ENCODE data around the gene MALAT1. TPM values are rescaled to one million over a fixed set of nuclear protein-coding genes. Genes with fewer than 3 reads are reported as not detected.
A peak's percentile ranks its signal among the peaks of the same experiment; 100 is the strongest.

MALAT1 gene
- total and polyA plus RNA-seq, 2 of the 13 experiments (the other 11 are each of a cell fraction or from before 2014, with no cell fraction given), result 143 to 1,237 TPM

- TF ChIP-seq ZNF574 (CRISPR knock-in tag; IDR thresholded peaks at IDR 0.05) (peak; percentile 21; the same call in 1 of the 2 replicates), CHD4 (IDR thresholded peaks at IDR 0.05; ENCODE audit: borderline replicate concordance, low read length) (peak; percentile 29; the same call in 1 of the 2 replicates), ZBTB7B (CRISPR knock-in tag; IDR thresholded peaks at IDR 0.05) (0 out of 2 replicates have a peak, but pooled peaks have one; percentile 11), NR2F1 (CRISPR knock-in tag; IDR thresholded peaks at IDR 0.05) (peak; percentile 95 to 98), ARNT (IDR thresholded peaks at IDR 0.05) (no peak), NR2C2 (CRISPR knock-in tag; IDR thresholded peaks at IDR 0.05; ENCODE audit: borderline replicate concordance) (peak; percentile 98), NFIC (IDR thresholded peaks at IDR 0.05; ENCODE audit: low read length) (0 out of 2 replicates have a peak, but pooled peaks have one; percentile 58), ZMYM3 (CRISPR knock-in tag; IDR thresholded peaks at IDR 0.05) (0 out of 2 replicates have a peak, but pooled peaks have one; percentile 10), ZBTB43 (CRISPR knock-in tag; conservative IDR thresholded peaks at IDR 0.05) (no peak), ZNF576 (CRISPR knock-in tag; IDR thresholded peaks at IDR 0.05) (no peak), RBFOX2 (IDR thresholded peaks at IDR 0.05; ENCODE audit: low read depth, low read length) (peak; percentile 66), NR2F6 (IDR thresholded peaks at IDR 0.05) (peak; percentile 100), NR2F6 (CRISPR knock-in tag; IDR thresholded peaks at IDR 0.05) (peak; percentile 95), RARA (CRISPR knock-in tag; IDR thresholded peaks at IDR 0.05) (peak; percentile 92)
- TF ChIP-seq, protein P1, sequence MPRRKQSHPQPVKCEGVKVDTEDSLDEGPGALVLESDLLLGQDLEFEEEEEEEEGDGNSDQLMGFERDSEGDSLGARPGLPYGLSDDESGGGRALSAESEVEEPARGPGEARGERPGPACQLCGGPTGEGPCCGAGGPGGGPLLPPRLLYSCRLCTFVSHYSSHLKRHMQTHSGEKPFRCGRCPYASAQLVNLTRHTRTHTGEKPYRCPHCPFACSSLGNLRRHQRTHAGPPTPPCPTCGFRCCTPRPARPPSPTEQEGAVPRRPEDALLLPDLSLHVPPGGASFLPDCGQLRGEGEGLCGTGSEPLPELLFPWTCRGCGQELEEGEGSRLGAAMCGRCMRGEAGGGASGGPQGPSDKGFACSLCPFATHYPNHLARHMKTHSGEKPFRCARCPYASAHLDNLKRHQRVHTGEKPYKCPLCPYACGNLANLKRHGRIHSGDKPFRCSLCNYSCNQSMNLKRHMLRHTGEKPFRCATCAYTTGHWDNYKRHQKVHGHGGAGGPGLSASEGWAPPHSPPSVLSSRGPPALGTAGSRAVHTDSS (CRISPR knock-in tag; conservative IDR thresholded peaks at IDR 0.05), result no peak
- TF ChIP-seq, protein P2, sequence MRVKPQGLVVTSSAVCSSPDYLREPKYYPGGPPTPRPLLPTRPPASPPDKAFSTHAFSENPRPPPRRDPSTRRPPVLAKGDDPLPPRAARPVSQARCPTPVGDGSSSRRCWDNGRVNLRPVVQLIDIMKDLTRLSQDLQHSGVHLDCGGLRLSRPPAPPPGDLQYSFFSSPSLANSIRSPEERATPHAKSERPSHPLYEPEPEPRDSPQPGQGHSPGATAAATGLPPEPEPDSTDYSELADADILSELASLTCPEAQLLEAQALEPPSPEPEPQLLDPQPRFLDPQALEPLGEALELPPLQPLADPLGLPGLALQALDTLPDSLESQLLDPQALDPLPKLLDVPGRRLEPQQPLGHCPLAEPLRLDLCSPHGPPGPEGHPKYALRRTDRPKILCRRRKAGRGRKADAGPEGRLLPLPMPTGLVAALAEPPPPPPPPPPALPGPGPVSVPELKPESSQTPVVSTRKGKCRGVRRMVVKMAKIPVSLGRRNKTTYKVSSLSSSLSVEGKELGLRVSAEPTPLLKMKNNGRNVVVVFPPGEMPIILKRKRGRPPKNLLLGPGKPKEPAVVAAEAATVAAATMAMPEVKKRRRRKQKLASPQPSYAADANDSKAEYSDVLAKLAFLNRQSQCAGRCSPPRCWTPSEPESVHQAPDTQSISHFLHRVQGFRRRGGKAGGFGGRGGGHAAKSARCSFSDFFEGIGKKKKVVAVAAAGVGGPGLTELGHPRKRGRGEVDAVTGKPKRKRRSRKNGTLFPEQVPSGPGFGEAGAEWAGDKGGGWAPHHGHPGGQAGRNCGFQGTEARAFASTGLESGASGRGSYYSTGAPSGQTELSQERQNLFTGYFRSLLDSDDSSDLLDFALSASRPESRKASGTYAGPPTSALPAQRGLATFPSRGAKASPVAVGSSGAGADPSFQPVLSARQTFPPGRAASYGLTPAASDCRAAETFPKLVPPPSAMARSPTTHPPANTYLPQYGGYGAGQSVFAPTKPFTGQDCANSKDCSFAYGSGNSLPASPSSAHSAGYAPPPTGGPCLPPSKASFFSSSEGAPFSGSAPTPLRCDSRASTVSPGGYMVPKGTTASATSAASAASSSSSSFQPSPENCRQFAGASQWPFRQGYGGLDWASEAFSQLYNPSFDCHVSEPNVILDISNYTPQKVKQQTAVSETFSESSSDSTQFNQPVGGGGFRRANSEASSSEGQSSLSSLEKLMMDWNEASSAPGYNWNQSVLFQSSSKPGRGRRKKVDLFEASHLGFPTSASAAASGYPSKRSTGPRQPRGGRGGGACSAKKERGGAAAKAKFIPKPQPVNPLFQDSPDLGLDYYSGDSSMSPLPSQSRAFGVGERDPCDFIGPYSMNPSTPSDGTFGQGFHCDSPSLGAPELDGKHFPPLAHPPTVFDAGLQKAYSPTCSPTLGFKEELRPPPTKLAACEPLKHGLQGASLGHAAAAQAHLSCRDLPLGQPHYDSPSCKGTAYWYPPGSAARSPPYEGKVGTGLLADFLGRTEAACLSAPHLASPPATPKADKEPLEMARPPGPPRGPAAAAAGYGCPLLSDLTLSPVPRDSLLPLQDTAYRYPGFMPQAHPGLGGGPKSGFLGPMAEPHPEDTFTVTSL (CRISPR knock-in tag; IDR thresholded peaks at IDR 0.05; ENCODE audit: borderline replicate concordance), result peak; percentile 45; the same call in 1 of the 2 replicates
Measured at GRCh38 chr11:65551572-65552387, 52.9 kb downstream of the MALAT1 start (continued).

All from HepG2 (cell line).